Measurements from ENCODE around the gene BMP7.

BMP7 gene

DNA sequence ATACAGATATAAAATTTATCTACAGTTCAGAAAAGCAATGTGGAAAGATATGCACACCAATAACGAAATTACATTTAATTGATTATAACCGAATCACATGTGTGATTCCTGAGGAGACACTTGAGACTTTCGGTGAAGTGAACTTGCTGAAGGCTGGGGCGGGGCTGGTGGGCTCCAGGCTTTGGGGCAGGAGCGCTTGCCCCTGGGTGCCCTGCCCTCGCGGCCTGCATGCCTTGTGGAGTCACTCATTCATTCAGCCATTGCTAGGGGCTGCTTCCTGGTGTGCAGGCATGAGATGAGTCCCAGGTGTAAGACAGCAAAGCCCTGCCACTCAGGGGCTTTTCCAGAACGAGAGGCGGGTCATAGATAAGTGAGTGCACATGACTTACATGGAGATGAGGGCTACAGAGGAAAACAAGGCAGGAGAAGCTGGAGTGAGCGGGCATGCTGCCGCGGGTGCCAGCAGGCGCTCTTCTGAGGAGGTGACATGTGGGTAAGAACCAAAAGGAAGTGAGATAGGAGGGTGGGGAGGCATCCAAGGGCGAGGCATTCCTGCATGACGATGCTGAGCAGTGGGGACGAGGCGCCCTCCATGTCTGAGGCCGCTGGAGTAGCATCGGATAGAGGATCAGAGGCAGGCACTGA is 88.7 kb downstream of the BMP7 start:
- no peak overlapping the region for H3K4me3 ChIP-seq

DNA sequence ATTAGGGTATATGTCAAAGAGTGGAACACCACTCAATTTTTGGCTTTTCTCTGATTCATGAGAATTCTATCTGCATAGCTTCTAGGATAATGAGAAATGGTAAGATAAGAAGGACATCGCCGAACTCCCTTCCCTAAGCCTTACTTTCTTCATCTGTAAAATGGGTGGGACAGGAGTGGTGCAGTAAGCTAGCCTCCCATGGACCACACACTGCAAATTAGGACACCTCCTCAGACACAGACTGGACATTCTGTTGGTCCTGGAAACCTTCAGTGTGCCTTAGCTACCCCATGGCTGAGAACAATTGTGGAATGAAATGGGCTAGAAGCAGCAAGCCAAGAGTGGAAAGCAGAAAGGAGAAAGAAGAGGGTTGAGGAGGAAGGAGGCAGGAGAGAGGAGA is 89.6 kb downstream of the BMP7 start:
- no peak overlapping the region for H3K4me3 ChIP-seq
- no peak for DNase-seq (ENCODE audit: low read depth, low spot score)
- no peaks in the 10 kb centered on the region for H3K36me3 ChIP-seq (ENCODE audit: insufficient read depth, low read length)
- TF ChIP-seq FOXP2 (optimal IDR thresholded peaks at IDR 0.05; ENCODE audit: control extremely low read depth, extremely low read length, insufficient read depth), result no peak
- no peak for TF ChIP-seq POLR2AphosphoS5 (IDR thresholded peaks at IDR 0.05; ENCODE audit: borderline replicate concordance, low read depth, low read length)
- no peak for TF ChIP-seq EZH2 (IDR thresholded peaks at IDR 0.05)
- H3K9ac ChIP-seq (ENCODE audit: insufficient read length), result no peak overlapping the region
- no peaks in the 10 kb centered on the region for H3K9me3 ChIP-seq (ENCODE audit: low read depth, low read length)
- H3K27ac ChIP-seq, result no peak overlapping the region

More for the DNA sequence above, 88.7 kb downstream of the BMP7 start:
- no peak for DNase-seq (ENCODE audit: low read depth, low spot score)
- no peak overlapping the region for H3K27ac ChIP-seq
- H3K9me3 ChIP-seq (ENCODE audit: low read depth, low read length), result no peaks in the 10 kb centered on the region
- H3K36me3 ChIP-seq (ENCODE audit: insufficient read depth, low read length), result no peaks in the 10 kb centered on the region
- H3K9ac ChIP-seq (ENCODE audit: insufficient read length), result no peak overlapping the region
- TF ChIP-seq POLR2AphosphoS5 (IDR thresholded peaks at IDR 0.05; ENCODE audit: borderline replicate concordance, low read depth, low read length), result no peak
- TF ChIP-seq EZH2 (IDR thresholded peaks at IDR 0.05), result no peak
- no peak for TF ChIP-seq FOXP2 (optimal IDR thresholded peaks at IDR 0.05; ENCODE audit: control extremely low read depth, extremely low read length, insufficient read depth)

DNA sequence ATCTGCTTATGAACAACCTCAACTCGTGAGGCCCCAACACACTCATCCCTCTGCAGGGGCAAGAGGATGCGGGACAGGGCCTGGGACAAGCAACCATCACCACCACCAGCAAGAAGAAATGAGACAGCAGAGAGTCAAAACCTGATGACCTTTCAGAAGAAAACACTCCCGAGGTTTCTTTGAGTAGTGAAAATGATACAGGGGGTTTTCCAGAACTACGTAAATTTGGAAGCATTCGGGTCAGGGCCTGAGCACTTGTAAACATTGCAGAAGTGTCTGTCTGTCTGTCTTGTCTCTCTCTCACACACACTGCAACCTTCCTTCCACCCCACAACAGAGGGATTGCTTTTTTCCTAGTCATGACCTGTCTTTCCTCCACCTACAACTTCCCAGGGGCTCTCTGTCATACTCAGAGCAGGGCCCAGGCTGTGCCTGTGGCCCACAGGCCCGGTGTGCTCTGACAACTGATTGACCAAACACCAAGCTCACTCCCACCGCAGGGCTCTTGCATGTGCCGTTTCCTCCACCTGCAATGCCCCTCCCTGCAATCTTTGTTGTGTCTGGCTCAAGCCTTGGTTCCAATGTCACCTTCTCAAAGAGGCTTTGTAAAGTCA is 90.9 kb downstream of the BMP7 start:
- TF ChIP-seq POLR2AphosphoS5 (IDR thresholded peaks at IDR 0.05; ENCODE audit: borderline replicate concordance, low read depth, low read length), result no peak
- H3K36me3 ChIP-seq (ENCODE audit: insufficient read depth, low read length), result no peaks in the 10 kb centered on the region
- no peak for DNase-seq (ENCODE audit: low read depth, low spot score)
- no peak overlapping the region for H3K9ac ChIP-seq (ENCODE audit: insufficient read length)
- no peak overlapping the region for H3K4me3 ChIP-seq
- H3K27ac ChIP-seq, result no peak overlapping the region
- no peaks in the 10 kb centered on the region for H3K9me3 ChIP-seq (ENCODE audit: low read depth, low read length)

DNA sequence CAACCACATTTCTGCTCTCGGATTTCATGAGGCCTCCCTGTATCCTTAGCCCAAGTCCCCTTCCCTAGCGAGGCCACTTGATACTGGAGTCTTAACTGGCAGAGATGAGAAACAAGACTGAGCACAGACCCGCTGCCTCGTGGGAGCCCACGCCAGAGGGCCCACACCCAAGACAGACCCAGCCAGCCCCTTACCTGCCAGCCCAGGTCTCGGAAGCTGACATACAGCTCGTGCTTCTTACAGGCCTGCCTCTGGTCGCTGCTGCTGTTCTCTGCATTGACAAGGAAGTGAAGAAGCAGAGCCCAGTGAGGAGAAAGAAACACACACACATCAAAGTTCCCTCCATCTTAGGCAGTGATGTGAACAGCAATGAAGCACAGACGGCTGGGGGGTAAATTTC is 91.7 kb downstream of the BMP7 start:
- Histone ChIP-seq H3K9ac (ENCODE audit: insufficient read length) (no peak overlapping the region), H3K27ac (no peak overlapping the region)

DNA sequence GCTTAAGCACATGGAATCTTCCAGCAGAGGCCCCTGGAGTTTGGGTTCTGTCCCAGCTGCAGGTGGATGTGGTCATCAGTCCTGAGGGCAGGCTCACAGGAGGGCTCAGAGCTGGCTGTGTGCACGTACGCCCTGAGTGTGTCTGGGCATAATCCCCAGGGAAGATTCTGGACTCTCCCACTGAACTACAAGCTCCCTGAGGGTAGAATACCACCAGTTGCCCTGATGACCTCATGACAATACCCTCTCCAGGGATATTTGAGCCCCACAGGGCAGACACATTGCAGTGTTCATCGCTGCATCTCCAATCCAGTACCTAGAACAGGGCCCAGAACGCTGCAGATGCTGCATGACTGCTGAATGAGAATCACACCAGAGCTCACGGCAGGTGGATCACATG is 92.5 kb downstream of the BMP7 start:
- no peak overlapping the region for H3K4me3 ChIP-seq
- no peak for DNase-seq (ENCODE audit: low read depth, low spot score)
- no peak for TF ChIP-seq FOXP2 (optimal IDR thresholded peaks at IDR 0.05; ENCODE audit: control extremely low read depth, extremely low read length, insufficient read depth)
- TF ChIP-seq POLR2AphosphoS5 (IDR thresholded peaks at IDR 0.05; ENCODE audit: borderline replicate concordance, low read depth, low read length), result no peak
- TF ChIP-seq EZH2 (IDR thresholded peaks at IDR 0.05), result no peak
- H3K9me3 ChIP-seq (ENCODE audit: low read depth, low read length), result no peaks in the 10 kb centered on the region
- no peak overlapping the region for H3K27ac ChIP-seq
- H3K36me3 ChIP-seq (ENCODE audit: insufficient read depth, low read length), result no peaks in the 10 kb centered on the region
- no peak overlapping the region for H3K9ac ChIP-seq (ENCODE audit: insufficient read length)

More for the DNA sequence above, 91.7 kb downstream of the BMP7 start:
- Histone ChIP-seq H3K4me3 (no peak overlapping the region), H3K36me3 (ENCODE audit: insufficient read depth, low read length) (no peaks in the 10 kb centered on the region), H3K9me3 (ENCODE audit: low read depth, low read length) (no peaks in the 10 kb centered on the region)
- no peak for TF ChIP-seq EZH2 (IDR thresholded peaks at IDR 0.05)
- TF ChIP-seq FOXP2 (optimal IDR thresholded peaks at IDR 0.05; ENCODE audit: control extremely low read depth, extremely low read length, insufficient read depth), result no peak
- TF ChIP-seq POLR2AphosphoS5 (IDR thresholded peaks at IDR 0.05; ENCODE audit: borderline replicate concordance, low read depth, low read length), result no peak
- no peak for DNase-seq (ENCODE audit: low read depth, low spot score)

DNA sequence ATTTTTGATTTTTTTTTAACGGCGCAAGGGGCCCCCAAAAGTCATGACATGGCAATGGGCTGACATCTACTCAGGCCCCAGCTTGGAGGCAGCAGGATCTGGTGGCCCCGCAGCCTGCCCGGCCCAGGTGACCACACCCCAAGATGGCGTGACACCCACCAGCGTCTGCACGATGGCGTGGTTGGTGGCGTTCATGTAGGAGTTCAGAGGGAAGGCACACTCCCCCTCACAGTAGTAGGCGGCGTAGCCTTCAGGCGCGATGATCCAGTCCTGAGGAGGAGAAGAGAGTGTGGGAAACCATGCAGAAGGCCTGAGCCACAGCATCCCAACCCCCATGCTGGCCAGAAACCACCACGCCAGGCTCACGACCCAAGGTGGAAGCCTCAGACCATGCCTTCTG is 93.4 kb downstream of the BMP7 start:
- H3K36me3 ChIP-seq (ENCODE audit: insufficient read depth, low read length), result no peaks in the 10 kb centered on the region
- DNase-seq (ENCODE audit: low read depth, low spot score), result no peak
- H3K9ac ChIP-seq (ENCODE audit: insufficient read length), result no peak overlapping the region
- TF ChIP-seq EZH2 (IDR thresholded peaks at IDR 0.05) (no peak), FOXP2 (optimal IDR thresholded peaks at IDR 0.05; ENCODE audit: control extremely low read depth, extremely low read length, insufficient read depth) (no peak), POLR2AphosphoS5 (IDR thresholded peaks at IDR 0.05; ENCODE audit: borderline replicate concordance, low read depth, low read length) (no peak)
- no peak overlapping the region for H3K27ac ChIP-seq
- no peak overlapping the region for H3K4me3 ChIP-seq
- H3K9me3 ChIP-seq (ENCODE audit: low read depth, low read length), result no peaks in the 10 kb centered on the region

DNA sequence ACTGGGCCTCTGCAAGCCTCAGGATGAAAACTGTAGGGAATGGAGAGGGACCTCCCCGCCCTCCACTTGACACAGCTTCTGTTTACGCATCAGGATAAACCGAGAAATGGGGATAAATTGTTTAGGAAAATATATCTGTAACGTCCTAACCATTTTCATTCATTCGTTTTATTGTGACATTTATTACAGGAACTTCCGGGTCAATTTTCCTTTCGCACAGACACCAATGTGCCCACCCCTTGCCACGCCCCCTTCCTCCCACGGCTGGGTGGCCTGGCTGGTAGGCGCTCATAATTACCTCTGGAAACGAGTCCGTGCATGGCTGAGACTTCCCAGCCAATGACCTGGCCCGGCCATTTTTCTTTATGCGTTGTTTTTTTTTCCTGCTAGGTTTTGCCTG is 96.1 kb downstream of the BMP7 start:
- Histone ChIP-seq H3K9ac (ENCODE audit: insufficient read length) (no peak overlapping the region), H3K27ac (no peak overlapping the region), H3K9me3 (ENCODE audit: low read depth, low read length) (no peaks in the 10 kb centered on the region), H3K36me3 (ENCODE audit: insufficient read depth, low read length) (no peaks in the 10 kb centered on the region), H3K4me3 (no peak overlapping the region)
- DNase-seq (ENCODE audit: low read depth, low spot score), result no peak
- TF ChIP-seq POLR2AphosphoS5 (IDR thresholded peaks at IDR 0.05; ENCODE audit: borderline replicate concordance, low read depth, low read length) (no peak), FOXP2 (optimal IDR thresholded peaks at IDR 0.05; ENCODE audit: control extremely low read depth, extremely low read length, insufficient read depth) (no peak), EZH2 (IDR thresholded peaks at IDR 0.05) (no peak)

DNA sequence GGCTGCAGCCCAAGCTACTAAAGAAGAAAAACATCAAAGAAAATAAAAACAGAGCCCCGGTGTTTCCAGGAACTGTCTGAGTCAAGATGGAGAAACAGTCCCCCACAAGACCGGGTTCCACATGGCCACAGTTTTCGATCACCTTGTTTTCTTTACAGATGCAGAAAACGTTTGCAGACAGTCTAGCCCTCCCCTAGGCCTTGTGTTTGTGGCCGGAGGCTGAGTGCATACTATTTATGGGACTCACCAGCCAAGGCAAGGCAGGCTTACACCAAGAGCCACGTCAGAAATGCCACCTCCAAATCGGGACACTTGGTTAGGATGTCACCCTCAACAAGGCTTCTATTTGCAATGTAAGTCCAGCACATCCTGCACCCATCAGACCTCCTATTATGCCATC is 97.3 kb downstream of the BMP7 start:
- H3K4me3 ChIP-seq, result no peak overlapping the region
- no peaks in the 10 kb centered on the region for H3K9me3 ChIP-seq (ENCODE audit: low read depth, low read length)
- no peak overlapping the region for H3K9ac ChIP-seq (ENCODE audit: insufficient read length)
- no peak for TF ChIP-seq FOXP2 (optimal IDR thresholded peaks at IDR 0.05; ENCODE audit: control extremely low read depth, extremely low read length, insufficient read depth)
- TF ChIP-seq EZH2 (IDR thresholded peaks at IDR 0.05), result no peak
- TF ChIP-seq POLR2AphosphoS5 (IDR thresholded peaks at IDR 0.05; ENCODE audit: borderline replicate concordance, low read depth, low read length), result no peak
- H3K36me3 ChIP-seq (ENCODE audit: insufficient read depth, low read length), result no peaks in the 10 kb centered on the region
- H3K27ac ChIP-seq, result no peak overlapping the region
- no peak for DNase-seq (ENCODE audit: low read depth, low spot score)
